HUES48 (cell line): ENCODE results near the gene ROCK2.
"Not testable (repeated sequence)": the region's sequence is repeated elsewhere in the genome, so short reads cannot be mapped to it uniquely, and the experiment has no call there.

Source experiments
- H3K27ac ChIP-seq: one replicate; pipeline ENCODE4 v1.7.0; 2013; ENCODE audit warnings: low read depth, low read length, inconsistent platforms
- H3K27me3 ChIP-seq: 2 replicates; pipeline ENCODE4 v1.6.1; 2013; ENCODE audit warnings: mild to moderate bottlenecking, low read length; ENCODE audit not compliant: control insufficient read depth, insufficient read depth
- H3K36me3 ChIP-seq: 2 replicates; pipeline ENCODE4 v1.6.1; 2013; ENCODE audit warnings: low read length; ENCODE audit not compliant: control insufficient read depth, insufficient read depth
- H3K4me1 ChIP-seq: 2 replicates; pipeline ENCODE4 v1.6.1; 2013; ENCODE audit warnings: mild to moderate bottlenecking, low read length; ENCODE audit not compliant: control insufficient read depth, insufficient read depth
- H3K4me3 ChIP-seq: 2 replicates; pipeline ENCODE4 v1.5.1; 2013; ENCODE audit warnings: mild to moderate bottlenecking, low read depth, low read length
- H3K9ac ChIP-seq: 2 replicates; pipeline ENCODE4 v1.6.1; 2013; ENCODE audit warnings: mild to moderate bottlenecking, low read depth, low read length, moderate library complexity
- H3K9me3 ChIP-seq: 2 replicates; pipeline ENCODE4 v1.6.1; 2013; ENCODE audit warnings: low read length; ENCODE audit not compliant: control insufficient read depth, insufficient read depth

The ROCK2 gene

GRCh38 chr2:11264818-11265217 lies 79.6 kb downstream of the ROCK2 start:
- Histone ChIP-seq H3K9ac (no peak overlapping the region), H3K4me3 (no peak overlapping the region), H3K27me3 (no peaks in the 10 kb centered on the region), H3K36me3 (no peaks in the 10 kb centered on the region), H3K27ac (no peak overlapping the region), H3K4me1 (no peaks in the 10 kb centered on the region), H3K9me3 (no peaks in the 10 kb centered on the region)

- no peak overlapping the region for H3K27ac ChIP-seq
- no peak overlapping the region for H3K9ac ChIP-seq
- H3K4me1 ChIP-seq: no peaks in the 10 kb centered on the region
- no peaks in the 10 kb centered on the region for H3K27me3 ChIP-seq
- no peak overlapping the region for H3K4me3 ChIP-seq
- no peaks in the 10 kb centered on the region for H3K9me3 ChIP-seq
- no peaks in the 10 kb centered on the region for H3K36me3 ChIP-seq
These were observed 80.4 kb downstream of the ROCK2 start for GRCh38 chr2:11264007-11264406.

- Histone ChIP-seq H3K36me3 (no peaks in the 10 kb centered on the region), H3K9me3 (no peaks in the 10 kb centered on the region), H3K27me3 (no peaks in the 10 kb centered on the region), H3K4me3 (no peak overlapping the region), H3K4me1 (no peaks in the 10 kb centered on the region), H3K9ac (no peak overlapping the region), H3K27ac (no peak overlapping the region)
These were observed 81.3 kb downstream of the ROCK2 start for GRCh38 chr2:11263177-11263576.

GRCh38 chr2:11262438-11262837 lies 82.0 kb downstream of the ROCK2 start:
- H3K4me1 ChIP-seq, H3K27me3 ChIP-seq, H3K4me3 ChIP-seq, H3K9me3 ChIP-seq, H3K36me3 ChIP-seq, H3K27ac ChIP-seq, H3K9ac ChIP-seq: not testable (repeated sequence)

DNA sequence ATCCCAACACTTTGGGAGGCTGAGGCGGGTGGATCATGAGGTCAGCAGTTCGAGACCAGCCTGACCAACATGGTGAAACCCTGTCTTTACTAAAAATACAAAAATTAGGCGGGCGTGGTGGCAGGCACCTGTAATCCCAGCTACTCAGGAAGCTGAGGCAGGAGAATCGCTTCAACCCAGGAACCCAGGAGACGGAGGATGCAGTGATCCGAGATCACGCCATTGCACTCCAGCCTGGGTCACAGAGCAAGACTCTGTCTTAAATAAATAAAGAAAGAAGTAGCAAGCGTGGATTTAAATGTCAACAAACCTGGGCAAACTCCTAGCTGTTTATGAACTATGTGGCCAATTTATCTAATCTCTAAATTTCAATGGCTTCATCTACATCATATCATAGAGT lies 82.9 kb downstream of the ROCK2 start:
- H3K4me3 ChIP-seq, H3K9ac ChIP-seq, H3K36me3 ChIP-seq, H3K27me3 ChIP-seq, H3K27ac ChIP-seq, H3K9me3 ChIP-seq, H3K4me1 ChIP-seq: not testable (repeated sequence)

DNA sequence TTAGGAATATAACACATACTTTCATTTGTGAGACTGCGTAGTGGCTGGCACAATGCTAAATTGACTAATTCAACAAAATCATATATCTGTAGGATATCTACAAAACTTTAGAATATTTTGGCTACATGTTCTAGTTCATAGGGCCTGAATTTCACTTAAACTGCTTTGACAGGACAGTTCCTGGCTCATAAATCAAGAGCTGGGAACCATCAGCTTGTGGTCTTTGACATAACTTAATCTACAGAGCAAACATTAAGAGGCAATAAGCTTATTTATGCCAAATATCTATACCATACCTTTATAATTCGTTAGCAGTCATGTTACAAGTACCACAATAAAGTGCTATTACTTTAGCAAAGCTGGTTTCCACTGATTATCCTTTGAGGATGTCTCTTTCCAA lies 83.5 kb downstream of the ROCK2 start:
- Histone ChIP-seq H3K4me1 (no peaks in the 10 kb centered on the region), H3K4me3 (no peak overlapping the region), H3K27me3 (no peaks in the 10 kb centered on the region), H3K9me3 (no peaks in the 10 kb centered on the region), H3K9ac (no peak overlapping the region), H3K36me3 (no peaks in the 10 kb centered on the region), H3K27ac (no peak overlapping the region)

- no peaks in the 10 kb centered on the region for H3K27me3 ChIP-seq
- no peak overlapping the region for H3K4me3 ChIP-seq
- H3K27ac ChIP-seq: no peak overlapping the region
- no peaks in the 10 kb centered on the region for H3K36me3 ChIP-seq
- no peaks in the 10 kb centered on the region for H3K4me1 ChIP-seq
- no peak overlapping the region for H3K9ac ChIP-seq
- H3K9me3 ChIP-seq: no peaks in the 10 kb centered on the region
These were observed 86.5 kb downstream of the ROCK2 start for GRCh38 chr2:11257964-11258363.

DNA sequence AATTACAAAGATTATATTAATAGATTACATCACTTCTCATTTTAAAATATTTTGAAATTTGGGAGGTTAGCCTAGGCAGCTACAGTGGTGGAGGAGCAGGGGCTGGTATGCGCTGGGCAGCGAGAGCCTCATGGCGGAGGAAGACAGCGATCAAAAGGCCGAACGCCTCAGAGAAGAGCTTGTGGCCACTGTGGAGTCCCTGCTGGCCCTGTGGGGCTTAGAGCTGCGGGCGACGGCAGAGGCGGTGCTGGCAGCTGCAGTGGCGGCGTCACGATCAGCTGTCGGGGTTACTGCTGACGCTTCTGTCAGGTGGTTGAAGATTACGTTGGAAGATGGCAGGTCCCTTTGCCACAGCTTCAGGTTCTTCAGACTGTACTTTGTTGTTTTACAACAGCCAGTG lies 87.4 kb downstream of the ROCK2 start:
- Histone ChIP-seq H3K4me3 (no peak overlapping the region), H3K27me3 (no peaks in the 10 kb centered on the region), H3K4me1 (no peaks in the 10 kb centered on the region), H3K27ac (no peak overlapping the region), H3K9ac (no peak overlapping the region), H3K9me3 (no peaks in the 10 kb centered on the region), H3K36me3 (no peaks in the 10 kb centered on the region)

DNA sequence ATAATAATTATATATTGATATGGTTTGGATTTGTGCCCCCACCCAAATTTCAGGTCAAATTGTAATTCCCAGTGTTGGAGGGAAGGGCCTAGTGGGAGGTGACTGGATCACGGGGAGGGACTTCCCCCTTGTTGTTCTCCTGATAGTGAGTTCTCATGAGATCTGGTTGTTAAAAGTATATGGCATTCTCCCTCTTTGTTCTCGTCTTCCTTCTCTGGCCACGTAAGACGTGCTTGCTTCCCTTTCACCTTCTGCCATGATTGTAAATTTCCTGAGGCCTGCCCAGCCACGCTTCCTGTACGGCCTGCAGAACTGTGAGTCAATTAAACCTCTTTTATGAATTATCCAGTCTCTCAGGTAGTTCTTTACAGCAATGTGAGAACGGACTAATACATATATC lies 88.3 kb downstream of the ROCK2 start:
- H3K27ac ChIP-seq: no peak overlapping the region

GRCh38 chr2:11254100-11254536 lies 90.3 kb downstream of the ROCK2 start:
- no peak overlapping the region for H3K4me3 ChIP-seq

More for the DNA sequence above, 88.3 kb downstream of the ROCK2 start:
- H3K4me3 ChIP-seq: no peak overlapping the region
- H3K4me1 ChIP-seq: no peaks in the 10 kb centered on the region
- H3K36me3 ChIP-seq: no peaks in the 10 kb centered on the region
- no peaks in the 10 kb centered on the region for H3K9me3 ChIP-seq
- H3K27me3 ChIP-seq: no peaks in the 10 kb centered on the region
- no peak overlapping the region for H3K9ac ChIP-seq

GRCh38 chr2:11252458-11252857 lies 92.0 kb downstream of the ROCK2 start:
- not testable (repeated sequence) for H3K27ac ChIP-seq, H3K36me3 ChIP-seq, H3K4me3 ChIP-seq, H3K9me3 ChIP-seq, H3K27me3 ChIP-seq, H3K4me1 ChIP-seq, H3K9ac ChIP-seq

More at GRCh38 chr2:11254100-11254536, 90.3 kb downstream of the ROCK2 start:
- Histone ChIP-seq H3K9me3 (no peaks in the 10 kb centered on the region), H3K27me3 (no peaks in the 10 kb centered on the region), H3K9ac (no peak overlapping the region), H3K36me3 (0 out of 2 replicates have a peak, but pooled peaks cover 5% of the 10 kb centered on the region), H3K4me1 (peaks cover 7% of the 10 kb centered on the region), H3K27ac (no peak overlapping the region)
